ENCODE results near the gene MIA2. TPM values are rescaled to one million over a fixed set of nuclear protein-coding genes. Genes with fewer than 3 reads are reported as not detected.

The MIA2 gene
- total RNA-seq, 1 experiment from 2014 or later: 15.0 TPM

DNA sequence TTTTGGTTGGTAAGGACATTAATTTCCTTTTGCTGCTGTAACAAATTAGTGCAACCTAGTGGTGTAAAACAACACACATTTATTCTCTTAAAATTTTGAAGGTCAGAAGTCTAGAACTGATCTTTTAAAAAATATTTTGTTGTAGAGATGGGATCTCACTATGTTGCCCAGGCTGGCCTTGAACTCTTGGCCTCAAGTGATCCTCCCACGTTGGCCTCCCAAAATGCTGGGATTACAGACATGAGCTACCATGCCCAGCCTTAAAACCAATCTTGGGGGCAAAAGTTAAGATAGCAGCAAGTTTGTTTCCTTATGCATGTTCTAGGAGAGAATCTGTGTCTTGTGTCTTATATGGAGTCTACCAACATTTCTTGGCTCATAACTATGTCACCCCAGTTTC is 55.8 kb downstream of the MIA2 start:
- Histone ChIP-seq H3K56ac (ENCODE audit: insufficient read length, low read depth, low read length) (no peak overlapping the region), H3K4ac (ENCODE audit: low read depth, low read length) (no peak overlapping the region), H2BK12ac (ENCODE audit: insufficient read length, low read depth, low read length) (no peak overlapping the region), H2AK5ac (ENCODE audit: insufficient read length, low read length) (no peak overlapping the region), H3K27ac (ENCODE audit: insufficient read length, low read depth, low read length) (no peak overlapping the region), H3K23me2 (ENCODE audit: insufficient read length, low read depth, low read length, poor library complexity, severe bottlenecking) (no peaks in the 10 kb centered on the region), H3K23ac (ENCODE audit: insufficient read length, low read depth, low read length) (no peak overlapping the region), H3K4me2 (ENCODE audit: insufficient read depth, insufficient read length, low read length) (no peak overlapping the region), H2BK15ac (ENCODE audit: low read depth, low read length) (no peak overlapping the region), H3K14ac (ENCODE audit: insufficient read depth, low read length) (no peak overlapping the region), H3K79me1 (ENCODE audit: insufficient read depth, low read depth, low read length, poor library complexity, severe bottlenecking) (no peaks in the 10 kb centered on the region), H4K8ac (replicated peaks; ENCODE audit: insufficient read length, low read depth, low read length) (no peak overlapping the region), H3T11ph (ENCODE audit: low read length) (no peak overlapping the region), H4K20me1 (ENCODE audit: control insufficient read depth, insufficient read depth, insufficient read length) (no peaks in the 10 kb centered on the region), H3K18ac (ENCODE audit: insufficient read length, low read depth, low read length) (no peak overlapping the region), H2BK5ac (ENCODE audit: insufficient read length, low read length) (no peak overlapping the region), H4K5ac (ENCODE audit: insufficient read length, low read depth, low read length) (no peak overlapping the region), H2BK20ac (ENCODE audit: low read depth, low read length, poor library complexity, severe bottlenecking) (no peak overlapping the region), H3K27me3 (ENCODE audit: insufficient read depth, low read length) (no peaks in the 10 kb centered on the region), H3K9ac (ENCODE audit: extremely low read depth, insufficient read length, low read length) (no peak overlapping the region), H4K91ac (ENCODE audit: insufficient read length, low read depth, low read length) (no peak overlapping the region), H3K79me2 (ENCODE audit: insufficient read depth, low read length) (no peaks in the 10 kb centered on the region), H2AFZ (ENCODE audit: low read length) (no peak overlapping the region), H3K9me3 (ENCODE audit: control insufficient read depth, low read depth, low read length) (no peaks in the 10 kb centered on the region), H3K4me1 (ENCODE audit: insufficient read depth, low read length) (no peaks in the 10 kb centered on the region), H2BK120ac (ENCODE audit: low read depth, low read length, poor library complexity, severe bottlenecking) (no peak overlapping the region)
- Mint-ChIP-seq H3K27ac (no peak overlapping the region), H3K9me3 (peaks cover 20 to 21% of the 10 kb centered on the region in 2 experiments), H3K4me1 (no peaks in the 10 kb centered on the region), H3K27me3 (ENCODE audit: low read depth) (no peaks in the 10 kb centered on the region), H3K36me3 (ENCODE audit: insufficient read depth in 1 of 3, low read depth in 3 of 3) (peaks cover 23 to 37% (median 32%) of the 10 kb centered on the region in 3 experiments), H3K4me3 (no peak overlapping the region)
- TF ChIP-seq, protein P1, sequence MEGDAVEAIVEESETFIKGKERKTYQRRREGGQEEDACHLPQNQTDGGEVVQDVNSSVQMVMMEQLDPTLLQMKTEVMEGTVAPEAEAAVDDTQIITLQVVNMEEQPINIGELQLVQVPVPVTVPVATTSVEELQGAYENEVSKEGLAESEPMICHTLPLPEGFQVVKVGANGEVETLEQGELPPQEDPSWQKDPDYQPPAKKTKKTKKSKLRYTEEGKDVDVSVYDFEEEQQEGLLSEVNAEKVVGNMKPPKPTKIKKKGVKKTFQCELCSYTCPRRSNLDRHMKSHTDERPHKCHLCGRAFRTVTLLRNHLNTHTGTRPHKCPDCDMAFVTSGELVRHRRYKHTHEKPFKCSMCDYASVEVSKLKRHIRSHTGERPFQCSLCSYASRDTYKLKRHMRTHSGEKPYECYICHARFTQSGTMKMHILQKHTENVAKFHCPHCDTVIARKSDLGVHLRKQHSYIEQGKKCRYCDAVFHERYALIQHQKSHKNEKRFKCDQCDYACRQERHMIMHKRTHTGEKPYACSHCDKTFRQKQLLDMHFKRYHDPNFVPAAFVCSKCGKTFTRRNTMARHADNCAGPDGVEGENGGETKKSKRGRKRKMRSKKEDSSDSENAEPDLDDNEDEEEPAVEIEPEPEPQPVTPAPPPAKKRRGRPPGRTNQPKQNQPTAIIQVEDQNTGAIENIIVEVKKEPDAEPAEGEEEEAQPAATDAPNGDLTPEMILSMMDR (conservative IDR thresholded peaks at IDR 0.05): no peak
- no CpG with 5 or more reads among the region's 1 CpG for WGBS (ENCODE audit: extremely low coverage, insufficient read length, low lambda C conversion rate)
- DNase-seq: no peak
